ENCODE results near the gene ATF5.

Gene ATF5

GRCh38 chr19:49929611-49930482, 842 bp downstream of the ATF5 start:
- in situ Hi-C loops (cut with MboI; ENCODE audit: low pct_unique_long_range_greater_than_20kb, low sequenced_read_pairs, unreplicated experiment): loop anchor here (25.0 kb wide), 1 partner anchor 207 kb away; no protein-coding TSS in a partner anchor
- DNase-seq (ENCODE audit: low spot score): peak; percentile 99
- no peak for TF ChIP-seq CTCF (IDR thresholded peaks at IDR 0.05; ENCODE audit: extremely low read depth, insufficient read depth, missing control alignments)

DNA sequence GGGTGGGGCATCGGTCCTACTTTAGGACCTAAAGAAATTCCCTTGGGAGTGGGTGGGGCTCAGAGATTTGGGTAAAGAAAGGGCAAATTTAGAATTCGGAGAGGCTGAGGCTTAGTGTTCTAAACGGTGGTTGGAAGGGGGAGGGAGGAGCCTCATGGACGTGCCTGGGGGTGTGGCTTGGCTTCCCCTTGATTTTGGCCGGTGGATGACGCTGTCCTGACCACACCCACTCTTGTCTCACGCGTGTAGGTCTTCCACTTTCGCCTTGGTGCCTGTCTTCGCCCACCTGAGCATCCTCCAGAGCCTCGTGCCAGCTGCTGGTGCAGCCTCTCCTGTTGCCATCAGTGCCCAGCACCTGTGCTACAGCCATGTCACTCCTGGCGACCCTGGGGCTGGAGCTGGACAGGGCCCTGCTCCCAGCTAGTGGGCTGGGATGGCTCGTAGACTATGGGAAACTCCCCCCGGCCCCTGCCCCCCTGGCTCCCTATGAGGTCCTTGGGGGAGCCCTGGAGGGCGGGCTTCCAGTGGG, 1.5 kb downstream of the ATF5 start:
- no peak for TF ChIP-seq CTCF (IDR thresholded peaks at IDR 0.05; ENCODE audit: extremely low read depth, insufficient read depth, missing control alignments)
- DNase-seq (ENCODE audit: low spot score): no peak
- in situ Hi-C loops (cut with MboI; ENCODE audit: low pct_unique_long_range_greater_than_20kb, low sequenced_read_pairs, unreplicated experiment): loop anchor here (25.0 kb wide), 1 partner anchor 207 kb away; no protein-coding TSS in a partner anchor

DNA sequence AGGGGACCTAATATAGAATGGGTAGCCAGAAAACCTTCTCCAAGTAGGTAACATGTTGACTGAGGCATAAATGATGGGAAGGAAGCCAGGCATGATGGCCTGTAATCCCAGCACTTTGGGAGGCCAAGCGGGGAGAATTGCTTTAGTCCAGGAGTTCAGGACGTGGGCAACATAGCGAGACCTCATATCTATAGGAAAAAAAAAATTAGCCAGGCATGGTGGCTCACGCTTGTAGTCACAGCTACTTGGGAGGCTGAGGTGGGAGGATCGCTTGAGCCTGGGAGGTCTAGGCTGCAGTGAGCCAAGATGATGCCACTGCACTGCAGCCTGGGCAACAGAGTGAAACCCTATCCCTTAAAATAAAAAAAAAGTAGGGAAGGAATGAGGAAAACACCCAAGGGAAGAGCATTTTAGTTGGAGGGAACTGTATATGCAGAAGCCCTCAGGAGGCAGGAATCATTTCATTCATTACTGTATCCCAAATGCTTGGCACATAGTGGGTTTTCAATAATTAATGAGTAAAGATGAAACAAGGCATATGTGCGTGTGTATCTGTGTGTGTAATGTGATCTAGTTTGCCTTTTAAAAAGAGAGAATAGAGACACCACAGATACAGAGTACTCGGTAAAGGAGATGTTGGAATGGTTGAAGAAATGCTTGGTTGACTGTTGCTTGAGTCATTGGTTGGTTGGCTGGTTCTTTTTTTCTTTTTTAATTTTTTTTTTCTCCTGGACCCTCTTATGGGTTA, 2.5 kb downstream of the ATF5 start:
- in situ Hi-C loops (cut with MboI; ENCODE audit: low pct_unique_long_range_greater_than_20kb, low sequenced_read_pairs, unreplicated experiment): loop anchor here (25.0 kb wide), 1 partner anchor 206 kb away; no protein-coding TSS in a partner anchor
- TF ChIP-seq CTCF (IDR thresholded peaks at IDR 0.05; ENCODE audit: extremely low read depth, insufficient read depth, missing control alignments): no peak

GRCh38 chr19:49932041-49932451, 3.0 kb downstream of the ATF5 start:
- DNase-seq (ENCODE audit: low spot score): no peak
- in situ Hi-C loops (cut with MboI; ENCODE audit: low pct_unique_long_range_greater_than_20kb, low sequenced_read_pairs, unreplicated experiment): loop anchor here (25.0 kb wide), 1 partner anchor 205 kb away; no protein-coding TSS in a partner anchor
- TF ChIP-seq CTCF (IDR thresholded peaks at IDR 0.05; ENCODE audit: extremely low read depth, insufficient read depth, missing control alignments): no peak

More for the DNA sequence above, 2.5 kb downstream of the ATF5 start:
- DNase-seq (ENCODE audit: low spot score): no peak

- in situ Hi-C loops (cut with MboI; ENCODE audit: low pct_unique_long_range_greater_than_20kb, low sequenced_read_pairs, unreplicated experiment): loop anchor here (25.0 kb wide), 1 partner anchor 205 kb away; no protein-coding TSS in a partner anchor
- no peak for DNase-seq (ENCODE audit: low spot score)
- no peak for TF ChIP-seq CTCF (IDR thresholded peaks at IDR 0.05; ENCODE audit: extremely low read depth, insufficient read depth, missing control alignments)
Observed at GRCh38 chr19:49932731-49933131, 3.7 kb downstream of the ATF5 start.

- DNase-seq (ENCODE audit: low spot score): no peak
- no peak for TF ChIP-seq CTCF (IDR thresholded peaks at IDR 0.05; ENCODE audit: extremely low read depth, insufficient read depth, missing control alignments)
- in situ Hi-C loops (cut with MboI; ENCODE audit: low pct_unique_long_range_greater_than_20kb, low sequenced_read_pairs, unreplicated experiment): loop anchor here (25.0 kb wide), 1 partner anchor 204 kb away; no protein-coding TSS in a partner anchor
Observed at GRCh38 chr19:49933643-49934042, 4.6 kb downstream of the ATF5 start.
